SJSA1 (cell line): ENCODE measurements around the gene BNIP5. TPM values are rescaled to one million over a fixed set of nuclear protein-coding genes. Genes with fewer than 3 reads are reported as not detected.

Experiments used
- DNase-seq, 2 experiments: peaks; one replicate each; pipeline ENCODE4 v3.0.0-alpha.2; 2015 to 2020; ENCODE audit warnings: low spot score in 2 of 2, low read depth in 1 of 2
- H3K27ac ChIP-seq: fragments of 250-450 bp; sonication (Bioruptor Pico); 2 replicates; pipeline ENCODE4 v1.5.1; 2020; ENCODE audit warnings: mild to moderate bottlenecking, moderate library complexity
- H3K27me3 ChIP-seq: fragments of 250-450 bp; sonication (Bioruptor Pico); replicated peaks from 2 replicates; pipeline ENCODE4 v1.5.1; 2020; ENCODE audit warnings: mild to moderate bottlenecking, moderate library complexity
- H3K36me3 ChIP-seq: fragments of 250-450 bp; sonication (Bioruptor Pico); 2 replicates; pipeline ENCODE4 v1.5.1; 2020; ENCODE audit warnings: mild to moderate bottlenecking
- H3K4me1 ChIP-seq: fragments of 250-450 bp; sonication (Bioruptor Pico); replicated peaks from 2 replicates; pipeline ENCODE4 v1.6.1; 2021; ENCODE audit warnings: mild to moderate bottlenecking
- H3K4me3 ChIP-seq: fragments of 250-450 bp; sonication (Bioruptor Pico); 2 replicates; pipeline ENCODE4 v1.5.1; 2020; ENCODE audit warnings: mild to moderate bottlenecking
- H3K9me3 ChIP-seq: fragments of 250-450 bp; sonication (Bioruptor Pico); replicated peaks from 2 replicates; pipeline ENCODE4 v1.5.1; 2020; ENCODE audit warnings: mild to moderate bottlenecking
- total RNA-seq: library from RNA; depleted of rRNA; stranded (reverse); fragments of >200 nt; shearing (Covaris generic); gene quantifications from 2 replicates; pipeline ENCODE4 v1.2.3, GENCODE V29; 2014

The BNIP5 gene
- total RNA-seq, 1 experiment from 2014 or later, result not detected

GRCh38 chr6:36330366-36330765 is 6.3 kb downstream of the BNIP5 start:
- Histone ChIP-seq H3K27ac (no peak overlapping the region), H3K9me3 (no peaks in the 10 kb centered on the region), H3K36me3 (no peaks in the 10 kb centered on the region), H3K4me1 (peaks cover 3% of the 10 kb centered on the region; the same call in 1 of the 2 replicates), H3K27me3 (0 out of 2 replicates have a peak, but pooled peaks cover 9% of the 10 kb centered on the region), H3K4me3 (no peak overlapping the region)
- no peak for DNase-seq

DNA sequence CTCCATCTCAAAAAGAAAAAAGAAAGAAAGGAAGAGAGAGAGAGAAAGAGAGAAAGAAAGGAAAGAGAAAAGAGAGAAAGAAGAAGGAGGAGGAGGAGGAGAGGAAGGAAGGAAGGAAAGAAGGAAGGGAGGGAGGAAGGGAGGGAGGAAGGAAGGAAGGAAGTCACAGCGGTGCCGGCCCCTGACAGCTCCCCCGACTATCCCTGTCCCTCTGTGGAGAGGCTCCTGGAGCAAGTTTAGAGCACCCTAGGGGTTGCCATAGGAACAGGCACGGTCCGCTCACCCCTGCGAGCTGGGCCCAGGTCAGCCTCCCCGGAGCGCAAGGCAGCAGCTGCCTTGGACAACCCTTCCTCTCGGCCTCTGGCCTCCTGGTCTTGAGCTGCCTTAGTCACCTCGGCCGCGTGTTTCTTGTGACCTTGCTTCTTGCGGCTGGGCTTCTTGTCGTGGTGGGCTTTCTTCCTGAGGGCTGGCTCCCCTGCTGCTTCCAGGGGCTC is 6.8 kb downstream of the BNIP5 start:
- H3K9me3 ChIP-seq, result no peaks in the 10 kb centered on the region
- no peaks in the 10 kb centered on the region for H3K36me3 ChIP-seq
- 0 out of 2 replicates have a peak, but pooled peaks cover 6% of the 10 kb centered on the region for H3K27me3 ChIP-seq
- no peak overlapping the region for H3K4me3 ChIP-seq
- H3K27ac ChIP-seq, result no peak overlapping the region
- H3K4me1 ChIP-seq, result peaks cover 3% of the 10 kb centered on the region; the same call in 1 of the 2 replicates
- DNase-seq, result no peak

- 0 out of 2 replicates have a peak, but pooled peaks cover 3% of the 10 kb centered on the region for H3K27me3 ChIP-seq
- no peak for DNase-seq
- peaks cover 3% of the 10 kb centered on the region; the same call in 1 of the 2 replicates for H3K4me1 ChIP-seq
- no peak overlapping the region for H3K4me3 ChIP-seq
- no peaks in the 10 kb centered on the region for H3K9me3 ChIP-seq
- no peak overlapping the region for H3K27ac ChIP-seq
- H3K36me3 ChIP-seq, result no peaks in the 10 kb centered on the region
Measured at GRCh38 chr6:36328600-36328999, 8.1 kb downstream of the BNIP5 start.

DNA sequence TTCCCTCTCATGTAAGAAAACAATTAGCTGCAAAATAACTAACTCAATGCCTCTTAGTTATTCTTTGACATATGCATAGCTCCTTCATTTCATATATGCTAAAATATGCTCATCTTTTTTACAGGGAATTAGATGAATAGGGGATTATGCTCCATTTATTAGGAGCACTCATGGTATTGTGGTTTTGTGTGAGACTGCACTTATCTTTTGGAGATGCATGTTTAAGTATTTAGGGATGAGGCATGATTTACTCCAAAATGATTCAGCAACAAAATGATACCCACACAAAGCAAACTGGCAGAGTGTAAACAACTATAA is 8.8 kb downstream of the BNIP5 start:
- DNase-seq, result no peak
- no peak overlapping the region for H3K4me3 ChIP-seq
- no peak overlapping the region for H3K27ac ChIP-seq
- H3K27me3 ChIP-seq, result no peaks in the 10 kb centered on the region
- no peaks in the 10 kb centered on the region for H3K36me3 ChIP-seq
- no peaks in the 10 kb centered on the region for H3K9me3 ChIP-seq
- H3K4me1 ChIP-seq, result peaks cover 3% of the 10 kb centered on the region; the same call in 1 of the 2 replicates

DNA sequence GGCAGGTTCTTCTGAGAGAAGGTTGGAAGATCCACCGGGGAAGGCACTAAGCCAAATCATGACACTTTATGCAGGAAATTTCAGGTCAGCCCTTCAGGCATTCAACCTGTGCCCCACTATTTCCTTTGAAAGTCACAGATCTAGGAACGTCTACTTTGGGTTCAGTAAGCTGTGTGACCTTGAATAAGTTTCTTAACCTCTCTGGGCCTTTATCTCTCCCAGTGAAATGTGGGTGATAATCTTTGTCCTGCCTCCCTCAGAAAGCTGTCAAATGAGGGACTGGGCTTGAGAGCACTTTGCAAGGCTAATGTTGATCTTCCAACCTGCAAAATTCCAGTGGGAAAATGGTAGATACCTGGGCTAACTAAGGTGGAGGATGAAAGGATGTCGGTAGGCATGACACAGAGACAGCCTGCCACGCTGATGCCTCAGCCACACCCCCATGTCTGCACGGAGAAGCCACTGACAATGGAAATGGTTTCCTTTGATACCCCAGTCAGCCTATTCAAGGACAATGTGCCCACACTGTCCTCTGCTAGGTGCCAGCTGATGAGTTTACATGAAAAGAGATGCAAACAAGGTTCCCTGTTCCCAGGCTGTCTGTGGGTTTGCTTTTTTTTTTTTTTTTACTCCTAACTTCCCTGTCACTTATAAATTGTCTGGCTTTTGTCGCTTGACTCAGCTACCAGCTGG is 9.3 kb downstream of the BNIP5 start:
- peaks cover 3% of the 10 kb centered on the region; the same call in 1 of the 2 replicates for H3K4me1 ChIP-seq
- H3K27me3 ChIP-seq, result no peaks in the 10 kb centered on the region
- no peak for DNase-seq
- no peaks in the 10 kb centered on the region for H3K36me3 ChIP-seq
- H3K27ac ChIP-seq, result no peak overlapping the region
- no peaks in the 10 kb centered on the region for H3K9me3 ChIP-seq
- H3K4me3 ChIP-seq, result no peak overlapping the region

DNA sequence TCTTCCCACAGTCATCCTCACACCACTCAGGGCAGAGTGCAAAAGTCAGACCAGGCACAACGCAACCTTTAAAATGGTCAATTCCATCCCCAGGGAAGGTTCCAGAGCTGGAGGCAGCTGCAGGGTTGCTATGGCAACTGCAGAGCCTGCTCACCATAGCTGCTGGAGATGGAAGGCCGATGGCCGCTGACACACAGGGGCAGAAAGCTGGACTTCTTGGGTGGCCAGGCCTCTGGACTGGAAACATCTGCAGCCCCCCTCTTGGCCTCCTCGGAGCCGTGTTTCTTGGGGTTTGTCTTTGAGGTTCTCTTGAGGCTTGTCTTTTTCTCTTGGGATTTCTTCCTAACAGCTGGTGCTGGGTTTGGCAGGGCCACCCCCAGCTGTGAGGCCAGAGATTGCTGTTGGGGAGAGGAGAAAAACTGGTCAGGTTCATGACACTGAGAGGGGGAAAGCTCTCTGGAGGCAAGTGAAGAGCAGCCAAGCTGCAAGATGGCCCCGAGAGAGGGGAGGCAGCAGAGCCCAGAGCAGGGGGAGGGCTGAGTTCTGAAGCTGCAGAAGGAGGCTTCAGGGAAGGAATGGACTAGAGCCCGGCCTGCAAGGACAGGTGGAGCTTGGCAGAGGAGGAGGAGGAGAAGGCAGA is 10.2 kb downstream of the BNIP5 start:
- Histone ChIP-seq H3K4me1 (peaks cover 3% of the 10 kb centered on the region; the same call in 1 of the 2 replicates), H3K27ac (no peak overlapping the region), H3K27me3 (no peaks in the 10 kb centered on the region), H3K36me3 (no peaks in the 10 kb centered on the region), H3K9me3 (no peaks in the 10 kb centered on the region), H3K4me3 (no peak overlapping the region)
- DNase-seq, result no peak

DNA sequence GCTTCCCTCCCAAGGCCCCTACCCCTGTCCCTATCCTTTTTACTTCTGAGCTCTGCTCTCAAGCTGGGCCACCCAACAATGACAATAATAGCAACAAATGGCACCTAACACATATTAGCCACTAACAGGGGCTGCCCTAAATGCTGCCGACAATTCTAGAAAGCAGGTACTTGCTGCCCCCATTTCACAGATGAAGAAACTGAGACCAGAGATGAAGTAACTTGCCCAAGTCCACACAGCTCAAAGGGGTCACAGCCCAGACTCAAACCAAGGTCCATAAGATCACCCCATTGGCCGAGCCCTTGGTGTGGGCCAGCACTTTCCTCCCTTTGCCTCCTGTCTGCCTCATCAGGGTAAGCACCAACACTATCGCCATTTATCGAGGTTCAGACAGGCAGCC is 12.0 kb downstream of the BNIP5 start:
- no peaks in the 10 kb centered on the region for H3K9me3 ChIP-seq
- no peaks in the 10 kb centered on the region for H3K27me3 ChIP-seq
- H3K27ac ChIP-seq, result no peak overlapping the region
- H3K4me1 ChIP-seq, result peaks cover 3% of the 10 kb centered on the region; the same call in 1 of the 2 replicates
- no peak overlapping the region for H3K4me3 ChIP-seq
- DNase-seq, result no peak
- H3K36me3 ChIP-seq, result no peaks in the 10 kb centered on the region

GRCh38 chr6:36324191-36324590 is 12.5 kb downstream of the BNIP5 start:
- Histone ChIP-seq H3K36me3 (no peaks in the 10 kb centered on the region), H3K27me3 (no peaks in the 10 kb centered on the region), H3K4me1 (peaks cover 3% of the 10 kb centered on the region; the same call in 1 of the 2 replicates), H3K9me3 (no peaks in the 10 kb centered on the region), H3K27ac (no peak overlapping the region), H3K4me3 (no peak overlapping the region)
- DNase-seq, result no peak

GRCh38 chr6:36323062-36323461 is 13.6 kb downstream of the BNIP5 start:
- Histone ChIP-seq H3K27ac (no peak overlapping the region), H3K27me3 (0 out of 2 replicates have a peak, but pooled peaks cover 4% of the 10 kb centered on the region), H3K4me1 (peaks cover 3% of the 10 kb centered on the region; the same call in 1 of the 2 replicates), H3K36me3 (no peaks in the 10 kb centered on the region), H3K9me3 (no peaks in the 10 kb centered on the region), H3K4me3 (no peak overlapping the region)
- no peak for DNase-seq

DNA sequence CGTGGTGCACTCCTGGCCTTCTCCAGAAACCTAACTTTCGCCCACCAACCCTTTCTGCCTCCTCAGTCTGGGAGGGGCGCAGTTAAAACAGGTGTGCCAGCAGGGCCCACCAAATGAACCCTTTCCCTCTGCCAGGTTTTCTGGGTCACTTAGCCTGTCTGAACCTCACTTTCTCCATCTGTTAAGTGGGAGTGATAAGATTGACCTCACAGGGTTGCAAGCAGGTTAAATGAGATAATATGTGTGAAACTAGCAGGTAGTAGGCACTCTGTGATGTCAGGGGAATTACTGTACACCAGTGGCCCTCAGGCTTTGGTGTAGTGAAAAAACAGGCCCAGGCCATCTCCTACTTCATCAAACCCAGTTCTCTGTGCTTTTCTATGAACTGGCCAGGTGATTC is 14.1 kb downstream of the BNIP5 start:
- no peaks in the 10 kb centered on the region for H3K36me3 ChIP-seq
- H3K9me3 ChIP-seq, result no peaks in the 10 kb centered on the region
- H3K27me3 ChIP-seq, result 0 out of 2 replicates have a peak, but pooled peaks cover 9% of the 10 kb centered on the region
- no peak overlapping the region for H3K27ac ChIP-seq
- H3K4me3 ChIP-seq, result no peak overlapping the region
- no peak for DNase-seq
- peaks cover 3% of the 10 kb centered on the region; the same call in 1 of the 2 replicates for H3K4me1 ChIP-seq

DNA sequence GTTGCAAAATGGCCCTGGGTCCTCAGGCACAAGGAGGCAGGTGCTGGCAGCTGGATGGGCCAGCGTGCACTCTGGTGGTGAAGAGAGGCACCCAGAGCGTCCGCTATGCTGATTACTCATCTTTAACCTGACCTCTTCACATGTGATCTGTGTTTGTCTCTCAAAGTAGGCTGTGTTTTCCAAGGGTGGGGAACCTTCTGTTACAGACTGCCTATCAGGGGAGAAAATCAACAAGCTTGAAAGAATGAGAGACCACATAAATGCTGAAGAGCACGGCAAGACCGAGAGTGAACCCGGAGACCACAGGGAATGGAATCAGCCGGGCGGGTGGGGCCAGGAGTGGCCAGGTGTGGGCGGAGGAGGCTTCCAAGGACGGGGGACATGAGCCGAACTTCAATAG is 16.2 kb downstream of the BNIP5 start:
- Histone ChIP-seq H3K27me3 (0 out of 2 replicates have a peak, but pooled peaks cover 10% of the 10 kb centered on the region), H3K27ac (no peak overlapping the region), H3K36me3 (no peaks in the 10 kb centered on the region), H3K4me1 (no peaks in the 10 kb centered on the region), H3K9me3 (no peaks in the 10 kb centered on the region), H3K4me3 (no peak overlapping the region)
- DNase-seq, result no peak

DNA sequence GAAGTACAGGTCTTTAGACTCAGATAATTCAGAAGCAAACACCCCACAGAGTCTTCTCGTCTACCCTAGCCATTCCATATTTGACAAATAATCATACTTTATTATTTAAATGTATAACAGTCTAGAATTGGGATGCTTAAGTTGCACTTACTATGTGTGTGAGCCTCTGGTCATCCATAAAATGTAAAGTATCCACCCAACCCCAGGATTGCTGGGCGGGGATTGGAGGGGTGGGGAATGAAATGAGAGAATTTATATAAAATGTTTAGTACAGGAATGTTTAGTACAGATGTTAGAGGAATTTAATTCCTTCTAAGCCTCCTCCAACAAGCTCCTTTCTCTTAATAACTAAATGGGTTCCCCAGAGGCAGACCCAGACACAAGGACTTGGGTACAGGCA is 16.9 kb downstream of the BNIP5 start:
- Histone ChIP-seq H3K4me3 (no peak overlapping the region), H3K4me1 (no peaks in the 10 kb centered on the region), H3K36me3 (no peaks in the 10 kb centered on the region), H3K27ac (no peak overlapping the region), H3K27me3 (0 out of 2 replicates have a peak, but pooled peaks cover 10% of the 10 kb centered on the region), H3K9me3 (no peaks in the 10 kb centered on the region)
- no peak for DNase-seq

DNA sequence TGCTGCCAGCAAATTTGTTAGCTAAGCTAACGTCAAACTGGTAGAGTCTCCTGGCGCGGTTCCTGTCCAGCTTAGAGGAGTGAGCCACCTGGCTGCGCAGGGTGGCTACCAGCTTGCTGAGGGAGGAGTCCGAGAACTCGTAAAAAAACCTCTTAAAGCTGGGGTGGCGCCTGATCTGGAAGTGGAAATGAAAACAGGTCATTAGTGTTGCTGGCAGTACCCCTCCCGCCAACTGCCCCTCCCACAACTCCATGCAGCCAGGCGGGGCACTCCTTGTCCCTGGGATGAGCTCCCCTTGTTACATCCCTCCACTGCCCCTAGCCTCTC is 17.3 kb downstream of the BNIP5 start:
- no peak overlapping the region for H3K27ac ChIP-seq
- 0 out of 2 replicates have a peak, but pooled peaks cover 10% of the 10 kb centered on the region for H3K27me3 ChIP-seq
- H3K9me3 ChIP-seq, result no peaks in the 10 kb centered on the region
- no peak for DNase-seq
- no peaks in the 10 kb centered on the region for H3K36me3 ChIP-seq
- no peaks in the 10 kb centered on the region for H3K4me1 ChIP-seq
- no peak overlapping the region for H3K4me3 ChIP-seq

GRCh38 chr6:36318690-36319435 is 17.8 kb downstream of the BNIP5 start:
- 0 out of 2 replicates have a peak, but pooled peaks cover 10% of the 10 kb centered on the region for H3K27me3 ChIP-seq

More at GRCh38 chr6:36318690-36319435, 17.8 kb downstream of the BNIP5 start:
- Histone ChIP-seq H3K9me3 (no peaks in the 10 kb centered on the region), H3K27ac (no peak overlapping the region), H3K4me3 (no peak overlapping the region), H3K4me1 (no peaks in the 10 kb centered on the region), H3K36me3 (no peaks in the 10 kb centered on the region)
- DNase-seq, result no peak
